ENCODE measurements around the gene MANSC1. TPM values are rescaled to one million over a fixed set of nuclear protein-coding genes. Genes with fewer than 3 reads are reported as not detected.

The MANSC1 gene
- polyA plus RNA-seq, 2 donors: 13.7 to 26.5 TPM

DNA sequence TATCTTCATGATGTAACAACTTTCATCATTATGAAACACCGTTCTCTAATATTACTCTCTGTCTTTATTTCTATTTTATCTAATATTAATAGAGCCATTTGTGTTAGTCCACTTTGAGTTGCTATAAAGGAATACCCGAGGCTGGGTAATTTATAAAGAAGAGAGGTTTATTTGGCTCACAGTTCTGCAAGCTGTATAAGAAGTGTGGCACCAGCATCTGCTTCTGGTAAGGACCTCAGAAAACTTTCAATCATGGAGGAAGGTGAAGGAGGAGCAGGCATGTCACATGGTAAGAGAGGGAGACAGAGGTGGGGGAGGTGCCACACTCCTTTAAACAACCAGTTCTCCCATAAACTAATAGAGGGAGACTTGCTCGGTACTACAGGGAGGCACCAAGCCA, 31.9 kb upstream of the MANSC1 start:
- H3K9me3 ChIP-seq (ENCODE audit: control insufficient read depth in 2 of 2, insufficient read depth in 1 of 2, low read depth in 1 of 2, low read length in 1 of 2): no peaks in the 10 kb centered on the region
- peaks cover 0 to 2% of the 10 kb centered on the region in 2 donors for H3K36me3 ChIP-seq (ENCODE audit: control insufficient read depth in 2 of 2, insufficient read depth in 2 of 2, low read length in 1 of 2)
- WGBS, 2 donors: 96 to 98% methylated on average over 3 of the region's 3 CpGs
- H3K27ac ChIP-seq (ENCODE audit: low read depth in 2 of 2, low read length in 1 of 2): no peak overlapping the region
- H3K27me3 ChIP-seq (ENCODE audit: control insufficient read depth in 1 of 2, insufficient read depth in 2 of 2, low read length in 2 of 2): no peaks in the 10 kb centered on the region
- H3K4me3 ChIP-seq (ENCODE audit: low read depth in 1 of 2, low read length in 2 of 2): no peak overlapping the region
- peaks cover 0 to 2% of the 10 kb centered on the region in 2 donors for H3K4me1 ChIP-seq (ENCODE audit: control insufficient read depth in 2 of 2, insufficient read depth in 2 of 2, low read length in 1 of 2)

DNA sequence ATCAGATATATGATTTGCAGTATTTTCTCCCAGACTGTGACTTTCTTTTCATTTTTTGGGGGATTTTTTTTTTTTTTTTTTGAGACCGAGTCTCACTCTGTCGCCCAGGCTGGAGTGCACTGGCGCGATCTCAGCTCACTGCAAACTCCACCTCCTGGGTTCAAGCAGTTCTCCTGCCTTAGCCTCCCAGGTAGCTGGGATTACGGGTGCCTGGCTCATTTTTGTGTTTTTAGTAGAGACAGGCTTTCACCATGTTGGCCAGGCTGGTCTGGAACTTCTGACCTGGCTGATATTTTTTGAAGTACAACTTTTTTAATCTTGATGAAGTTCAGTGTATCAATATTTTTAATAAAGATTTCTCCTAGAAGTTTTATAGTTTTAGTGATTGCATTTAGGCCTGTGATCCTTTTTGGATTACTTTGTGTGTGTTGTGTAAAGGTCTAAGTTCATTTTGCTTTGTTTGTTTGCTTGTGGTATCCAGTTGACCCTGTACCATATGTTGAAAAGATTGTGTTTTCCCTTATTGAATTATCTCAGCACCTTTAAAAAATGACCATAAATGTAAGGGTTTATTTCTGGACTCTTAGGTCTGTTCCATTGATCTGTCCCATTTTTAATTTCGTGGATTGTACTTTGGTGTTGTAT, 31.0 kb upstream of the MANSC1 start:
- peaks cover 0 to 2% of the 10 kb centered on the region in 2 donors for H3K36me3 ChIP-seq (ENCODE audit: control insufficient read depth in 2 of 2, insufficient read depth in 2 of 2, low read length in 1 of 2)
- H3K9me3 ChIP-seq (ENCODE audit: control insufficient read depth in 2 of 2, insufficient read depth in 1 of 2, low read depth in 1 of 2, low read length in 1 of 2): no peaks in the 10 kb centered on the region
- no peaks in the 10 kb centered on the region for H3K27me3 ChIP-seq (ENCODE audit: control insufficient read depth in 1 of 2, insufficient read depth in 2 of 2, low read length in 2 of 2)
- H3K4me3 ChIP-seq (ENCODE audit: low read depth in 1 of 2, low read length in 2 of 2): no peak overlapping the region
- peaks cover 0 to 2% of the 10 kb centered on the region in 2 donors for H3K4me1 ChIP-seq (ENCODE audit: control insufficient read depth in 2 of 2, insufficient read depth in 2 of 2, low read length in 1 of 2)
- 92 to 98% methylated on average over 6 of the region's 6 CpGs for WGBS, 2 donors
- H3K27ac ChIP-seq (ENCODE audit: low read depth in 2 of 2, low read length in 1 of 2): no peak overlapping the region

DNA sequence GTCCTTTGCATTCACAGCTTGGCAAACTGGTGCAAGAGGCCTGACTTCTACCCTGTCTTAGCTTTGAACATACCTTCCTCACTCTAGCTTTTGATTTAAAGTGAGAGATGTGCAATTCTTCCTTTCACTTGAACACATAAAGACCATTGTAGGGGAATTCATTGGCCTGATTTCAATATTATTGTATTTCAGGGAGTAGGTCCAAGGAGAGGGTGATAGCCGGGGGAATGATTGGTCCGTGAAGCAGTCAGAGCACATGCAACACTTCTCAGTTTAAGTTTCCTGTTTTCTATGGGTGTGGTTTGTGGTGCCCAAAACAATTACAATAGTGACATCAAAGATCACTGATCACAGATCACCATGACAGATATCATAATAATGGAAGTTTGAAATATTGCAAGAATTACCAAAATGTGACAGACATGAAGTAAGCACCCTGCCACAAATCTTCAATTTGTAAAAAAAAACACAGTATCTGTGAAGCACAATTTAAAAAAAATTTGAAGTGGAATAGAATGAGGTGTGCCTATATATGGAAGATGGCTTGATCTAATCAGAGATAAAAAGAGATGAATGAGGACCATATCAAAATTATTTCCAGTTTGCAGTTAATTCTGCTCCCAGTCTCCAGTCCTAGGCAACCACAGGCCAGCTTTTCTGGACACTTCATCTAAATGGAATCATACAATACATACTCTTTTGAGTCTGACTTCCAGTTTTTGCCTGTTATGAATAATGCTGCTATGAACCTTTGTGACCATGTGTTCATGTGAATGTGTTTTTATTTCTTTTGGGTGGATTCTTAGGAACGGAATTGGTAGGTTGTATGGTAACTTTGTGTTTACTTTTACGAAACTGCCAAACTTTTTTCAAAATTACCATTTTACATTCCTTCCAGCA, 30.0 kb upstream of the MANSC1 start:
- 68% methylated on average over 4 of the region's 4 CpGs for WGBS, 2 donors
- peak overlapping the region in 1 of 2 donors; percentile 62 for H3K27ac ChIP-seq (ENCODE audit: low read depth in 2 of 2, low read length in 1 of 2)

DNA sequence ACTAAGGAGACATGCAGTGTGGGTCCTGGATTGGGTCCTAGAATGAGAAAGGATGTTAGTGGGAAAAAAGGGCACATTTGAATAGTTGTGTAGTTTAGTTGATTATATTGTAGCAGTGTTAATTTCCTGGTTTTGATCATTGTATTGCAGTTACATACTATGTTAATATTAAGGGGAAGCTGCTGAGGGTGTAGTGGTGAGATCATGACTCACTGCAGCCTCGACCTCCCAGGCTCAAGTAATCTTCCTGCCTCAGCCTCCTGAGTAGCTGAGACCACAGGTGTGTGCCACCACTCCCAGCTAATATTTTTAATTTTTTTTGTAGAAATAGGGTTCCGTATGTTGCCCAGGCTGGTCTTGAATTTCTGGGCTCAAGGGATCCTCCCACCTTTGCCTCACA, 28.6 kb upstream of the MANSC1 start:
- peaks cover 0 to 2% of the 10 kb centered on the region in 2 donors for H3K36me3 ChIP-seq (ENCODE audit: control insufficient read depth in 2 of 2, insufficient read depth in 2 of 2, low read length in 1 of 2)
- H3K27ac ChIP-seq (ENCODE audit: low read depth in 2 of 2, low read length in 1 of 2): no peak overlapping the region
- no peaks in the 10 kb centered on the region for H3K4me1 ChIP-seq (ENCODE audit: control insufficient read depth in 2 of 2, insufficient read depth in 2 of 2, low read length in 1 of 2)
- H3K4me3 ChIP-seq (ENCODE audit: low read depth in 1 of 2, low read length in 2 of 2): no peak overlapping the region
- H3K9me3 ChIP-seq (ENCODE audit: control insufficient read depth in 2 of 2, insufficient read depth in 1 of 2, low read depth in 1 of 2, low read length in 1 of 2): no peaks in the 10 kb centered on the region
- H3K27me3 ChIP-seq (ENCODE audit: control insufficient read depth in 1 of 2, insufficient read depth in 2 of 2, low read length in 2 of 2): no peaks in the 10 kb centered on the region
- WGBS, 2 donors: 79 to 83% methylated on average over 2 of the region's 2 CpGs

More for the DNA sequence above, 30.0 kb upstream of the MANSC1 start:
- Histone ChIP-seq H3K4me1 (ENCODE audit: control insufficient read depth in 2 of 2, insufficient read depth in 2 of 2, low read length in 1 of 2) (peaks cover 0 to 2% of the 10 kb centered on the region in 2 donors), H3K36me3 (ENCODE audit: control insufficient read depth in 2 of 2, insufficient read depth in 2 of 2, low read length in 1 of 2) (peaks cover 0 to 2% of the 10 kb centered on the region in 2 donors), H3K4me3 (ENCODE audit: low read depth in 1 of 2, low read length in 2 of 2) (no peak overlapping the region), H3K27me3 (ENCODE audit: control insufficient read depth in 1 of 2, insufficient read depth in 2 of 2, low read length in 2 of 2) (no peaks in the 10 kb centered on the region), H3K9me3 (ENCODE audit: control insufficient read depth in 2 of 2, insufficient read depth in 1 of 2, low read depth in 1 of 2, low read length in 1 of 2) (no peaks in the 10 kb centered on the region)

DNA sequence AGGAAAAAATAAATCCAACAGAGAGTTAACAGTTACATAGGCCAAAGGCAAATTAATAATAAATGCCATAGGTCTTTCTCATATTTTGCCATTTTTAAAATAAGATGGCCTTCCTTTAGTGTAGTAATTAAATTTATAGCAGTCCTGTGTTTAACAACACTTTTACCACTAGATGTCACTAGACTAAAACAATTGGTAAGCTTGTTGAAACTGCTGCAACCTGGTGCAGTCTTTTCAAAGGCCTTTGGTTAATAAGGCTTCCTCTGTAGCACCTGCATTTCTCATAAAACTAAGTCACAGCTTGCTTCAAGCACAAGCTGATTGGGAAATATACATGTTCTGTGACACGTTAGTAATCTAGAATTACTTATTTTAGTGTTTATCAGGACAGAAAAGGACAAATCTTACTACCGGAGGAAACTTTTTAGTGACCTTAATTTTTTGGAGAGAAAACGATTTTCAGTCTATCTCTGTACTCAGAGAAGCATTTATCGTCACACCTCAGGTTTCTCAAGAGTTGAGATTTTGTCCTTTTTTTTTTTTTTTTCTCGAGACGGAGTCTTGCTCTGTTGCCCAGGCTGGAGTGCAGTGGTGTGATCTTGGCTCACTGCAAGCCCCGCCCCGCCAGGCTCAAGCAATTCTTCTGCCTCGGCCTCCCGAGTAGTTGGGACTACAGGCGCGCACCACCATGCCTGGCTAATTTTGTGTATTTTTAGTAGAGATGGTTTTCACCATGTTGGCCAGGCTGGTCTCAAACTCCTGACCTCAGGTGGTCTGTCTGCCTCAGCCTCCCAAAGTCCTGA, 26.8 kb upstream of the MANSC1 start:
- no peaks in the 10 kb centered on the region for H3K27me3 ChIP-seq (ENCODE audit: control insufficient read depth in 1 of 2, insufficient read depth in 2 of 2, low read length in 2 of 2)
- no peak overlapping the region for H3K27ac ChIP-seq (ENCODE audit: low read depth in 2 of 2, low read length in 1 of 2)
- no peak overlapping the region for H3K4me3 ChIP-seq (ENCODE audit: low read depth in 1 of 2, low read length in 2 of 2)
- no peaks in the 10 kb centered on the region for H3K4me1 ChIP-seq (ENCODE audit: control insufficient read depth in 2 of 2, insufficient read depth in 2 of 2, low read length in 1 of 2)
- H3K9me3 ChIP-seq (ENCODE audit: control insufficient read depth in 2 of 2, insufficient read depth in 1 of 2, low read depth in 1 of 2, low read length in 1 of 2): no peaks in the 10 kb centered on the region
- WGBS, 2 donors: 77 to 83% methylated on average over 12 of the region's 12 CpGs
- no peaks in the 10 kb centered on the region for H3K36me3 ChIP-seq (ENCODE audit: control insufficient read depth in 2 of 2, insufficient read depth in 2 of 2, low read length in 1 of 2)

DNA sequence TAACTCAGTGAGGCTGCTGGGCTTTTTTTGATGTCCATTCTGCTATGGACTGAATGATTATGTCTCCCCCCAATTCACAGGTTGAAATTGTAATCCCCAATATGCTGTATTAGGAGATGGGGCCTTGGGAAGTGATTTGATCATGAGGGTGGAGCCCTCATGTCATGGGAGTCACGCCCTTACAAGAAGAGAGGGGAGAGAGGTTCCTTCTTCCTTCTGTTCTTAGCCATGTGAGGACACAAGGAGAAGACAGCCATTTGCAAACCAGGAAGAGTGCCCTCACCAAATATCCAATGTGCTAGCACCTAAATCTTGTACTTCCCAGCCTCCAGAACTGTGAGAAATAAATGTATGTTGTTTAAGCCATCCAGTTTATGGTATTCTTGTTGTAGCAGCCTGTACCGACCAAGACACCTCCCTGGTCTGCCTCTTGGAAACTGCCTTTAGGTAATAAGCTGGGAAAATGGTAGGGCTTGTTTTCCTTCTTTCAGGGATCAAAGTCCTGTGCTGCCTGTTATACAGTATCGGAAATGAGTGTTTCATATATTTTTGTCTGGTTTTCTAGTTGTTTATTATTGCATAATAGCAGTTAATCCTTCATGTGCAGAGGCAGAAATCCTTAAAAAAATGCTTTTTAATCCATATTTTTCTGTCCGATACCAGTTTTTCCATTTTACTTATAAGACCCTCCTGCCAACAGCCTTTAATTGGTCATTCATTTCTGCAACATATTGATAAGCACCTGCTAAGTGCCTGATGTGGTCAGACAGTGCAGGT, 23.1 kb upstream of the MANSC1 start:
- no peak overlapping the region for H3K27ac ChIP-seq (ENCODE audit: low read depth in 2 of 2, low read length in 1 of 2)
- 74 to 83% methylated on average over 4 of the region's 4 CpGs for WGBS, 2 donors

DNA sequence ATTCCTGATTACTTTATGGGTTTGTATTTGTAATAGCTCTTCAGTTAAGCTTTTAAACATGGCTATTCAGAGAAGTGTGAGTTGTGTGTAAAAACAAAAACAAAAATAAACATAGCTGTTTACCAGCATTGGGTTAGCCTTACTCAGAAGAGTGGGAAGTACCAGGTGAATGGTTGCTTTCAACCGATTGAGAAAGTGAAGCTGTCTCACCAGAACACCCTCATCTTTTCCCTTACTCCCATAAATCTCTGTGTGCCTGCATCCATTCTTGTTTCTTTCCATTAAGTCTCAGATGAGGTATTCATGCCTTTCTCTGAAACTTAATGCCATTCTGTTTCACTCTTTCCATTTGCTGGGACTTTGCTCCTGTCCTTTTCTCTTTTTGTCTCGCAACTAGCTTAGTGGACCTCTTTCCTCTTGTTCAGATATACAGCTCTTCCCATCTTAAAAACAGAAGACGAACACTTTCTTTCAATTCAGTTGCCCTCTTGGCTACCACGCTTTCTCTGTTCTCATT, 17.5 kb upstream of the MANSC1 start:
- Histone ChIP-seq H3K4me1 (ENCODE audit: control insufficient read depth in 2 of 2, insufficient read depth in 2 of 2, low read length in 1 of 2) (no peaks in the 10 kb centered on the region), H3K36me3 (ENCODE audit: control insufficient read depth in 2 of 2, insufficient read depth in 2 of 2, low read length in 1 of 2) (peaks cover 0 to 6% of the 10 kb centered on the region in 2 donors), H3K4me3 (ENCODE audit: low read depth in 1 of 2, low read length in 2 of 2) (no peak overlapping the region), H3K27me3 (ENCODE audit: control insufficient read depth in 1 of 2, insufficient read depth in 2 of 2, low read length in 2 of 2) (no peaks in the 10 kb centered on the region), H3K27ac (ENCODE audit: low read depth in 2 of 2, low read length in 1 of 2) (no peak overlapping the region), H3K9me3 (ENCODE audit: control insufficient read depth in 2 of 2, insufficient read depth in 1 of 2, low read depth in 1 of 2, low read length in 1 of 2) (no peaks in the 10 kb centered on the region)
- WGBS, 2 donors: 91 to 92% methylated on average over 4 of the region's 4 CpGs

More for the DNA sequence above, 23.1 kb upstream of the MANSC1 start:
- Histone ChIP-seq H3K9me3 (ENCODE audit: control insufficient read depth in 2 of 2, insufficient read depth in 1 of 2, low read depth in 1 of 2, low read length in 1 of 2) (no peaks in the 10 kb centered on the region), H3K4me3 (ENCODE audit: low read depth in 1 of 2, low read length in 2 of 2) (no peak overlapping the region), H3K27me3 (ENCODE audit: control insufficient read depth in 1 of 2, insufficient read depth in 2 of 2, low read length in 2 of 2) (no peaks in the 10 kb centered on the region), H3K36me3 (ENCODE audit: control insufficient read depth in 2 of 2, insufficient read depth in 2 of 2, low read length in 1 of 2) (peaks cover 0 to 2% of the 10 kb centered on the region in 2 donors), H3K4me1 (ENCODE audit: control insufficient read depth in 2 of 2, insufficient read depth in 2 of 2, low read length in 1 of 2) (no peaks in the 10 kb centered on the region)

DNA sequence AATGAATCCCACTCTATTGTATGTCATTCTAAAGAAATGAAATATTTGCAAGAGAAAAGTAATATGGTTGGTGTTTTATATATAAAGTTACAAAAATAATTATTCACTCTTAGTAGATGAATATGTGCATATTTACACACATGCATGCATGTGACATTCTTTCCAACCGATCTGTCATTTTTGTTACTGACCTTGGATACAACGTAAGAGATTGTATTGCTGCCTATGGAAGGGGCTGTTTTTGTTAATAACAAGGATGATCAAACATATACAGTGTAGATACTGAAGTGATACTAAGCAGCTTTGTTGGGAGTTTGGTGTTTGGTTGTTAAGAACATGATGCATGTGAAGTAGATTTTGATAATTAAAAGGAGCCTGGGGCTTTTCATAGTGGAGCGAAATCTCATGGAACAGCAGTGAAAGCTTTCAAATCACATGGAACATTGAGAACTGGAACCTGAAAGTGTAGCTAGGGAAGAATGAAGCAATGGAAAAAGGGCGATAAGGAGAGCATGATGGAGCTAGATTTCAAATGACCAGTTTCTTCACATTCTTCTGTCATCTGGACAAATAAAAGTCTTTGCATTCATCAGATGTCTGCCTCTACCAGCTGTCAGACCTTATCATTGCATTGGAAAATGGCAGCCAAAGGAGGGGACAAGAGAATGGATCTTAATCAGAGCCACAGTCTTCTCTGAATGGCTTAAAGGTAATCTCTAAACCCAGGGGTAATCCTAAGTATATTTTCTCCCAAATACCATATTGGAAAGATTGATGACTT, 16.8 kb upstream of the MANSC1 start:
- Histone ChIP-seq H3K36me3 (ENCODE audit: control insufficient read depth in 2 of 2, insufficient read depth in 2 of 2, low read length in 1 of 2) (peaks cover 0 to 6% of the 10 kb centered on the region in 2 donors), H3K4me1 (ENCODE audit: control insufficient read depth in 2 of 2, insufficient read depth in 2 of 2, low read length in 1 of 2) (no peaks in the 10 kb centered on the region), H3K4me3 (ENCODE audit: low read depth in 1 of 2, low read length in 2 of 2) (no peak overlapping the region), H3K27ac (ENCODE audit: low read depth in 2 of 2, low read length in 1 of 2) (no peak overlapping the region), H3K9me3 (ENCODE audit: control insufficient read depth in 2 of 2, insufficient read depth in 1 of 2, low read depth in 1 of 2, low read length in 1 of 2) (no peaks in the 10 kb centered on the region), H3K27me3 (ENCODE audit: control insufficient read depth in 1 of 2, insufficient read depth in 2 of 2, low read length in 2 of 2) (no peaks in the 10 kb centered on the region)
- 88 to 92% methylated on average over 4 of the region's 4 CpGs for WGBS, 2 donors

Data from esophagus (tissue), 2 donors.